GM19035 (cell line): ENCODE data around the gene METRNL.

Experiments used
- ATAC-seq: cut with Tn5 transposase; IDR thresholded peaks from one replicate; pipeline ENCODE4 v1.9.1; 2021; ENCODE audit not compliant: unreplicated experiment

Gene METRNL

DNA sequence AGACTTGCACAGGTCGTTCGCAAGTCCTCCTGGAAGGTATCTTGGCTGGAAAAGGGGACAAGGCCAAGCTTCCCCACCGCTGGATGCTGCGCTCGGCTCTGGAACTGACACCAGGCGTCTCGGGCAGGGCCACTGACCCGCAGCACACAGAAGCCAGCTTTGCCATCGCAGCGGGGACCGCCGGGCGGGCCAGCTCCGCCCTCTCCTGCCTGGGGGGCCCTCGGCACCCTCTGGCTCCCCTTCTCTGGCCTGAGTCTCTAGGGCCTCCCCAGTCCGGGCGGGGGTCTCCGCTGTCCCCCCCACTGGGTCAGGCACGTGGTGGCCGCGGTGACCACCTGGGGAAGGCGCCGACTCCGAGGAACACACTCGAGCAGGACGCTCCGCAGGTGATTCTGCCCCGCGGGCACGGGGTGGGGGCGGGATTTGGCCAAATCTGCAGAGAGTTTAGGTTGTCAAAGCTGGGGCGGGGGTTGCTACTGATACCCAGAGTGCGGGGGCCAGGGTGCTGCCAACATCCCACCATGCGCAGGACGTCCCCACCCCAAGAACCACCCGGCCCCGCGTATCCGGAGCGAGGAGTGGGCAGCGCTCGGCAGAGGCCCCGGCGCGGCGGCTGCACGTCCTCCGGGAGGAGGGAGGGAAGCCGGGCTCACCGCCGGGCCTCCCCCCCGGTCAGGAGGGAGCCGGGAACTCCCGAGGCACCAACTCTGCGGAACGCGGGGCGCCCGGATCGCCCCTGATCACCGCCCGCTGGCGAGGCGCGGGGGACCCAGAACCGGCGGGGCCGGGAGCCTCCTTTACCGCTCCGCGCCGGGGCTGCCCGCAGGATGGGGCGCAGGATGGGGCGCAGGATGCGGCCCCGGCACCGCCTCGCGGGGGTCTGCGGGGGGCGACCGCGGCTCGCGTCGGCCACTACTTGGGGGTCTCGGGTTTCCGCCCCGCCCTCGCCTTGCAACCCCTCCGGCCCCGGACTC lies 744 bp upstream of the METRNL start:
- no peak for ATAC-seq

- ATAC-seq, result peak; percentile 18
These were observed 563 bp downstream of the METRNL start for GRCh38 chr17:83079766-83080578.

- ATAC-seq, result no peak
These were observed 1.1 kb downstream of the METRNL start for GRCh38 chr17:83080579-83080857.

GRCh38 chr17:83080858-83081683 lies 1.7 kb downstream of the METRNL start:
- peak; percentile 40 for ATAC-seq

DNA sequence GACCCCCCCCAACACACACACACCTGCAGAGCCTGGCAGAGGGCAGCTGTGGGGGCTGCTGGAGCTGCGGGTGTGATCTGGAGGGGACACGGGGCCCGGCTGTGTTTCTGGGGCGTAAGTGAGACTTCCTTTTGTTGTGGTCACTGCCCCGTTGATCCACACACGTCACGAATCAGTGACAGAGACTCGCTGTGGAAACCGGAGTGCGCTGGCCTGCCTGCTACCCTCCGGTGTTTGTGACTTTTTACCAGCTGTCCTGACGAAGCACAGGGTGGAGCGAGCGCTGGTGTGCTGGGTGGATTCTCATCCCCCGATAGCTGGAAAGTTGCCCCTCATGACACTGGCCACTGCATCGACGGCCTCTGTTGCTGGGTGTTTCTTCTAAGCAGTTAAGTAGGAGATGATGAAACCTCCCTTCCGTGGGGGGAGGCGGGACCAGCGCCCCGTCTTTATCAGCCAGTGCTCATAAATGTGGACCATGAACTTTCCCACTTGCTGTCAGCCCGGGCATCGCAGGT lies 2.3 kb downstream of the METRNL start:
- no peak for ATAC-seq

DNA sequence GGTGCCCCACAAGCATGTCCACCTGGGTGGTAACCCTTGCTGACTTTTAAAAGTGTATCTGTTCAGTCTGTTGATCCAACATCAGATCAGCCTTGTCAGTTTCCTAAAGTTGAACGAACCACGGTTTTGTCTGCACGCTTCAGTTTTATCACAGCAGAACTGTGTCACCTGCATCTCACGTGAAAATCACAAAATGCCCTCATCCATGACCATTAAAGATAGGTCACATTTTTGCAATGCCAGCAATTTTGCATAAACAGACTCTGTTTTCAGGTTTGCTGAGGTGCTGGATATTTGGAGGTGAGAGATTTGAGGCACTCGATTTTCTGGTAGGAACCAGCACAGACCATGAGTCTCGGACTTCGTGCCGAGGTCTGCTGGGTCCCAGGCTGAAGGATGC lies 3.0 kb downstream of the METRNL start:
- no peak for ATAC-seq

GRCh38 chr17:83082909-83083367 lies 3.5 kb downstream of the METRNL start:
- ATAC-seq, result no peak

- no peak for ATAC-seq
These were observed 4.2 kb downstream of the METRNL start for GRCh38 chr17:83083368-83084201.

GRCh38 chr17:83084214-83084613 lies 4.8 kb downstream of the METRNL start:
- ATAC-seq, result no peak

GRCh38 chr17:83084621-83085056 lies 5.2 kb downstream of the METRNL start:
- ATAC-seq, result no peak

DNA sequence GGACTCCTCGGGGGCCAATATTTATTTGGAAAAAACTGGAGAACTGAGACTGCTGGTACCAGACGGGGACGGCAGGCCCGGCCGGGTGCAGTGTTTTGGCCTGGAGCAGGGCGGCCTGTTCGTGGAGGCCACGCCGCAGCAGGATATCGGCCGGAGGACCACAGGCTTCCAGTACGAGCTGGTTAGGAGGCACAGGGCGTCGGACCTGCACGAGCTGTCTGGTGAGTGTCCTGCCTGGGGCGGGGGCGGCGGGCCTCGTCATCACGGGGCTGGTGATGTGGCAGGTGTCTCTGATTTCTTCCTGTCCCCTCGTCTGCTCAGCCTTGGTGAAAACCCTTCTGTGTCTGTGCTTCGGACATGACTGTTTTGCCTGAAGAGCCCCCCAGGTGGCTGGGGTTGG lies 5.7 kb downstream of the METRNL start:
- no peak for ATAC-seq

DNA sequence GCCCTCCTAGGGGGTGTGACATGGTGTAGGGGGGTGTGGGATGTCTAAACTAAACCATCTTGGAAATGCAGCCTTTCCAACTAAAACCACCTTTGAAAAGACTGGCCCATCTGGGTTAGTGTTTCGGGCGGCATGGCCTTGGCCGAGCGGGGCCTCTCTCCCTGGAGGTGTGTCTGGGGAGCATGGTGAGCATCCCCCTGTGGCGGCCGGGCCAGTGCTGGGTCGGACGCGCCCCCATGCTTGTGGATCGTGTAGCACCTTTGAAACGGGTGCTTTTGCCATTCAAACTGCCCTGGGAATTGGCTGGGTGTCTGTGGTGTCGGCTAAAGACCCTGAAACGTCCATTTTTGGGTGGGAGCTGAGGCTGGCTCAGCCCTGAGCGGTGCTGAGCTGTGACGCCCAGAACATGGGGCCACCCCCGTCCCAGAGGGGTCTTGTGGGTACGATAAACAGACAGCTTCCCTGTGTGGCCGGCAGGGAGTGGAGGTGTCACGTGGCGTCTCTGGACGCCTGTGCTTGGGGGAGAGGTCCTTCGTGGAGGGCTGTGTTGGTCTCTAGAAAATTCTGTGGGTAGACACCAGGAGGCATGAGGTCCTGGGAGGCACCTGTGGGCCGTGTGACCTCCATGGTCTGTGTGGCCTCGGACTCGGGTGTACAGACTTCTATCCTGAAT lies 6.3 kb downstream of the METRNL start:
- ATAC-seq, result no peak

- ATAC-seq, result no peak
These were observed 6.9 kb downstream of the METRNL start for GRCh38 chr17:83086199-83086880.

DNA sequence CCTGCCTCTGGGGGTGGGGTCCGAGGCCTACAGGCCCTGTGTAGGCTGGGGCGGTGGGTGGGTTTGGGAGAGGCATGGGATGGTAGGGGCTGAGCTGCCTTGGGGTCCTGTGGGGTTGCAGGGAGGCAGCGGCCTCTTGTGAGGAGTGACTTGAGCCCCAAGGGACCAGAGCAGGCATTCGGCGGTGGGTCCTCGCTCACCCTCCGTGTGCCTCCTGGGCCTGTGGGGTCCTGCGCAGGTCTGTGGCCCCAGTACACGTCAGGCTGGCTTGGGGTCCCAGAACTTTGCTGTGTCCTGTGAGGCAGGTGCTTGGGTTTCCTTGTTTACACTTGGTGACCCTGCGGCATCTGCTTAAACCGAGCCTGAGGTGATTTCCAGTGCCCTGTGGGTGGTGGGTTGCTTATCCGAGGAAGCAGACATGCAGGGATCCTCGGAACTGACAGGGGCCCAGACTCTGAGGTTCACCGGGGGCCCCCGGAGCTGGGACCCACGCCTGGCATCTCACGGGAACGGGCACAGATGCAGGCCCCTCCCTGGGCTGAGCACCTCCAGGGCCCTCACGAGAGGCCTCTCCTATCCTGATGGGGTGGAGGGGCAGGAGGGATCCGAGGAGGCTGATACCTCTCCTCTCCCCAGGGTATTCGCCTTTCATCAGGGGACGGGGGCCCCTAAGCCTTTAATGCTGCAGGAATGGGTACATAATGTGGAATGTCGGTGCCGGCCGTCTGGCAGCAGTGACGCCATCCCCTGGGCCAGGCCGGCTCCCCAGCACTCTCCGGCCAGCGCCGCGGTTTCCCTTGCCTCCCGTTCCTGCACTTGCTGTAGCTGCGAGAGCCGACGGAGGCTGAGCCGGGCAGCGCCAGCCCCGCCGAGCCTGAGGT lies 7.7 kb downstream of the METRNL start:
- no peak for ATAC-seq

- no peak for ATAC-seq
These were observed 8.5 kb downstream of the METRNL start for GRCh38 chr17:83087788-83088360.

GRCh38 chr17:83088451-83088850 lies 9.0 kb downstream of the METRNL start:
- ATAC-seq, result no peak

DNA sequence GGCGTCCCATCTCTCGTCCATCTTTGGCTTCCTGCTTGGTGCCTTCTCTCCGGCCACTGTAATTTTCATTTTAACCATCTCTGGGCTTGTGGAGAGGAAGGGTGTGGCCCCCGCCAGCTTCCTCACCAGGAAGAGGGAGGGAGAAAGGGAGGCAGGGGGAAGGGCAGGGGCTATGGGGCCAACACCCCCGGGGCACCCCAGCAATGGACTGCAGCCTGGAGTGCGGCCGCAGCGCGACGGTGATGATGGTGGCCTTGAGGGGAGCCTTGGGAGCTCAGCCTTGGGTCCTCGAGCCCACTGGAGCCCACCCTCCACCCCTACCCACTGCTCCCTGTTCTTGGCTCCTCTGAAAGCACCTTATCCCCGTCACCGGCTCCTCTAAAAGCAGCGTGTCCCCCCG lies 9.5 kb downstream of the METRNL start:
- ATAC-seq, result no peak
